HUES48 (cell line): ENCODE data around the gene SEC23B.
"Not testable (repeated sequence)": the region's sequence is repeated elsewhere in the genome, so short reads cannot be mapped to it uniquely, and the experiment has no call there.

Experiments
- H3K27ac ChIP-seq: one replicate; pipeline ENCODE4 v1.7.0; 2013; ENCODE audit warnings: low read depth, low read length, inconsistent platforms
- H3K27me3 ChIP-seq: 2 replicates; pipeline ENCODE4 v1.6.1; 2013; ENCODE audit warnings: mild to moderate bottlenecking, low read length; ENCODE audit not compliant: control insufficient read depth, insufficient read depth
- H3K36me3 ChIP-seq: 2 replicates; pipeline ENCODE4 v1.6.1; 2013; ENCODE audit warnings: low read length; ENCODE audit not compliant: control insufficient read depth, insufficient read depth
- H3K4me1 ChIP-seq: 2 replicates; pipeline ENCODE4 v1.6.1; 2013; ENCODE audit warnings: mild to moderate bottlenecking, low read length; ENCODE audit not compliant: control insufficient read depth, insufficient read depth
- H3K4me3 ChIP-seq: 2 replicates; pipeline ENCODE4 v1.5.1; 2013; ENCODE audit warnings: mild to moderate bottlenecking, low read depth, low read length
- H3K9ac ChIP-seq: 2 replicates; pipeline ENCODE4 v1.6.1; 2013; ENCODE audit warnings: mild to moderate bottlenecking, low read depth, low read length, moderate library complexity
- H3K9me3 ChIP-seq: 2 replicates; pipeline ENCODE4 v1.6.1; 2013; ENCODE audit warnings: low read length; ENCODE audit not compliant: control insufficient read depth, insufficient read depth

SEC23B gene

DNA sequence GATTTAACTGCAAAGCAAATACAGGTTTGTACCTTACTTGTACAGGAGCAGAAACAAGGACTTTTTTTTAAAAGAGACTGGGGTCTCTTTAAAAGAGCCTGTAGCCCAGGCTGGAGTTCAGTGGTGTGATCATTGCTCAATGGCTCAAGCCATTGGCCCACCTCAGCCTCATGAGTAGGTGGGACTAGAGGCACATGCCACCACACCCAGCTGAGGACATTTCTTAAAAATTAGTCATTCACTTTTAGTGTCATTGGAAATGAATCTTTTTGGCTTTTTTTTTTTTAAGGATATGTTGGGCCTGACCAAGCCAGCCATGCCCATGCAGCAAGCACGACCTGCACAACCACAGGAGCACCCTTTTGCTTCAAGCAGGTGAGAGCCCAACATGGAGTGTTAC is 16.9 kb downstream of the SEC23B start:
- Histone ChIP-seq H3K27me3 (no peaks in the 10 kb centered on the region), H3K9ac (no peak overlapping the region), H3K4me3 (no peak overlapping the region), H3K4me1 (no peaks in the 10 kb centered on the region), H3K27ac (no peak overlapping the region), H3K36me3 (peaks cover 61% of the 10 kb centered on the region), H3K9me3 (no peaks in the 10 kb centered on the region)

DNA sequence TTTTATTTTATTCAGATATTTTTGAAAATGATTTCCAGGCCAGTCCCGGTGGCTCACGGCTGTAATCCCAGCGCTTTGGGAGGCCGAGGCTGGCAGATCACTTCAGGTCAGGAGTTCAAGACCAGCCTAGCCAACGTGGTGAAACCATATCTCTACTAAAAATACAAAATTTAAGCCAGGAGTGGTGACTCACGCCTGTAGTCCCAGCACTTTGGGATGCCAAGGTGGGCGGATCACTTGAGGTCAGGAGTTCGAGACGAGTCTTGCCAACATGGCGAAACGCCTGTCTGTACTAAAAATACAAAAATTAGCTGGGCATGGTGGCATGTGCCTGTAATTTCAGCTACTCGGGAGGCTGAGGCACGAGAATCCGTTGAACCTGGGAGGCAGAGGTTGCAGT is 19.0 kb downstream of the SEC23B start:
- H3K9me3 ChIP-seq, H3K9ac ChIP-seq, H3K27ac ChIP-seq, H3K4me3 ChIP-seq, H3K27me3 ChIP-seq, H3K4me1 ChIP-seq: not testable (repeated sequence)
- H3K36me3 ChIP-seq = peaks cover 81% of the 10 kb centered on the region

DNA sequence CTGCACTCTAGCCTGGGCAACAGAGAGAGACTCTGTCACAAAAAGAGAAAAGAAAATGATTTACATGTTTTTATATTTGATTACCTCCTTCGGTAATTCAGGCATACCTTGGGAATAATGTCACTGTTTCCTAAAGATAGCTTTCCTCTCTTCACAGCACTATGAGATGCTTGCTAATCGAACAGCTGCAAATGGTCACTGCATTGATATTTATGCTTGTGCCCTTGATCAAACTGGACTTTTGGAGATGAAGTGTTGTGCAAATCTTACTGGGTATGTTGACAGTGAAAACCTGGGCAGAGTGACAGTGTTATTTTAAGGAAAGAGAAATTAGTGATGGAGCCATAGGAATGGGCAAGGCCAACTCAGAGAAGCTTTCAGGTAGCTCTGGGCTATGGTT is 19.6 kb downstream of the SEC23B start:
- Histone ChIP-seq H3K9me3 (no peaks in the 10 kb centered on the region), H3K4me3 (no peak overlapping the region), H3K4me1 (no peaks in the 10 kb centered on the region), H3K27ac (no peak overlapping the region), H3K36me3 (peaks cover 87% of the 10 kb centered on the region), H3K27me3 (no peaks in the 10 kb centered on the region), H3K9ac (no peak overlapping the region)

DNA sequence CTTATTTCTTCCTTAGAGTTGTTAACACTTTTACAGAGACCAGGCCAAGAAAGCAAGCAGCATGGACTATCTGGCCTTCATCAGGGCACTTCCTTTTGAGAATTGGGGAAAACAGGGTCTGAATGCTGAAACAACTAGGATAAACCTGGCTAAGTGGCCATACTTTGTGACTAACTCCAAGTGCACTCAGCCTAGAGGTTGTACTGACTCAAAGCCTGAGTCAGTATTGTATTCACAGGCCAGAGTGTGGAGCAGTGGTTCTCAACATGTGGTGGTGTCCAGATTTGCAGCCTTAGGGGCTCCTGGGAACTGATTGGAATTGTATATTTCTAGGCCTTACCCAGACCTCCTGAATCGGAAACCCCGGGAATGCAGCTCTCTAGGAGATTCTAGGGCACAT is 20.1 kb downstream of the SEC23B start:
- Histone ChIP-seq H3K36me3 (peaks cover 92% of the 10 kb centered on the region), H3K4me1 (no peaks in the 10 kb centered on the region), H3K9me3 (no peaks in the 10 kb centered on the region), H3K4me3 (no peak overlapping the region), H3K27ac (no peak overlapping the region), H3K27me3 (no peaks in the 10 kb centered on the region), H3K9ac (no peak overlapping the region)

DNA sequence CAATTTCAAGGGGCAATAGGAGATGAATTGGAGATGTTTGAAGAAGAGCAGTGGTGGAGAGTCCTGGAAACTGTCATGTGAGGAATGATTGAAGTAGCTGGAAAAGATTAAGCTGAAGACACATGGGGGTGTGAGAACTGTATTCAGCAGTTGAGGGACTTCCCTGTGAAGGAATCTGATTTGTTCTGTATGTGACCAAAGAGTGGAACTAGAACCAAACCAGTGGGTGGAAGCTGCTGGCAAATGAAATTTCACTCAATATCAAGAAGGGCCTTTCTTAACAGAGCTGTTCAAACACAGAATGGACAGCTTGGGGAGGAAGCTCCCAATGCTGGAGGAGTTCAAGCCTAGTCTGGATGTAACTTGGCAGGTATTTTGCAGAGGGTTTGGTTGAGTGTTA is 21.3 kb downstream of the SEC23B start:
- Histone ChIP-seq H3K36me3 (peaks cover 99% of the 10 kb centered on the region), H3K27me3 (no peaks in the 10 kb centered on the region), H3K4me3 (no peak overlapping the region), H3K4me1 (no peaks in the 10 kb centered on the region), H3K9me3 (no peaks in the 10 kb centered on the region), H3K9ac (no peak overlapping the region), H3K27ac (no peak overlapping the region)

DNA sequence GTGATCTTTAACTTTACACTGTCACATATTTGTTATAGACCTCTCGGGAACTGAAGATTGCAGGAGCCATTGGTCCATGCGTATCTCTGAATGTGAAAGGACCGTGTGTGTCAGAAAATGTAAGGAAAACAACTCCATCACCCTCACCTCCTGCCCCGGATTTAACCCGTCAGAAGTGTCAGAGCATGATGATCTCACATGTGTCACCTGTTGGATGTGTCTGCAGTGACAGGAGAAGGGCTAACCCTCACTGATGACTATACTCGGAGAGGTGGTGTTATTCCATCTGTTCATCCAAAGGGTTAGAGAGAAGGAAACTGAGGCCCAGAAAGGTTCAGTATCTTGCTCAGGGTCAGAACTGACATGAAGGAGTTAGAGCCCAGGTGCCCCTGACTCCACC is 24.9 kb downstream of the SEC23B start:
- H3K4me3 ChIP-seq = no peak overlapping the region
- H3K4me1 ChIP-seq = no peaks in the 10 kb centered on the region
- no peaks in the 10 kb centered on the region for H3K9me3 ChIP-seq
- no peak overlapping the region for H3K27ac ChIP-seq
- H3K27me3 ChIP-seq = no peaks in the 10 kb centered on the region
- peaks cover 88% of the 10 kb centered on the region for H3K36me3 ChIP-seq
- no peak overlapping the region for H3K9ac ChIP-seq

DNA sequence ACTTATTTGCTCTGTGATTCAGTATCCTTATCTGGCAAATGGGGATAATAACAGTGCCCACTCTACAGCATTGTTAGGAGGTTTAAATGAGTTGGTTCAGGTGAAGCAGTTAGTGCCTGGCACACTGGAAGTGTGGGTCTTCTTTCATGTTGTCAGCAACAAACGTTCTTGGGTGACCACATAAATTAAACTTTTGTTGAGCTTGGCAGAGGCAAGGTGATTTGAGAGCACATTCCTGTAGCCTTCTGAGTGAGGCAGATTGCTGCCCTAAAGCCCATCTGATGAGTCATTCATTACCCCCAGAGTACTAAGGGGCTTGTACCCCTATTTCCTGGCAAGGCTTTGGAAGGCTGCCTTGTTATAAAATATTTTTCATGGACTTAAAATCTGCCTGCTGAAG is 25.8 kb downstream of the SEC23B start:
- H3K9ac ChIP-seq = no peak overlapping the region
- no peaks in the 10 kb centered on the region for H3K27me3 ChIP-seq
- no peak overlapping the region for H3K27ac ChIP-seq
- peaks cover 84% of the 10 kb centered on the region for H3K36me3 ChIP-seq
- H3K9me3 ChIP-seq = no peaks in the 10 kb centered on the region
- no peaks in the 10 kb centered on the region for H3K4me1 ChIP-seq
- no peak overlapping the region for H3K4me3 ChIP-seq

DNA sequence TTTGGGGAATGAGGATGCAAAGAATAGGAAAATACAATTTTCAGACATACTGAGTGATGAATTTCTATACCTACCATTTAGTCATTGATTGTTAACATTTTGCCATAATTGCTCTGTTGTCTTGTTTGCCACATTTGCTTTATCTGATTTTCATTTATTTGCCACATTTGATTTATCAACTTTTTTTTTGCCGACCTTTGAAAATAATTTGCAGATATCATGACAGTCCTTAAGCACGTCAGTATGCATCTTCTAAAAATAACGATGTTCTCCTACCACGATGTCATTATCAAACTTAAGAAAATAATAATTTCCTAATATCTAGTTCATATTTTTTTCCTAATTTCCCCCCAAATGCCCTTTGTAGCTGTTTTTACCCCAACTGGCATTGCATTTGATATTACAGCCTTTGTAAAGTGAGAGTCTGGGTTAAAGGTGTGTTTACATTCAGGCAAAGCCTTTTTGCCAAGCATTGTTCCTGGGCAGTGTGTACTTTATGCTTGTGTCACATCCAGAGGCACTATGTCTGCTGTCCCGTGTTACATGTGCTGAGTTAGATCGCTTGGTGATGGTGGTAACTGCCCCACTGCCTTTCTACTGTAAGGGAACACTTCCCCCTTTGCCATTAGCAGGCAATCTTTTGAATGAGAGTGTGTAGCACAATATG is 26.4 kb downstream of the SEC23B start:
- no peak overlapping the region for H3K27ac ChIP-seq
- no peak overlapping the region for H3K4me3 ChIP-seq
- no peaks in the 10 kb centered on the region for H3K9me3 ChIP-seq
- H3K4me1 ChIP-seq = no peaks in the 10 kb centered on the region
- H3K36me3 ChIP-seq = peaks cover 81% of the 10 kb centered on the region
- H3K9ac ChIP-seq = no peak overlapping the region
- no peaks in the 10 kb centered on the region for H3K27me3 ChIP-seq

DNA sequence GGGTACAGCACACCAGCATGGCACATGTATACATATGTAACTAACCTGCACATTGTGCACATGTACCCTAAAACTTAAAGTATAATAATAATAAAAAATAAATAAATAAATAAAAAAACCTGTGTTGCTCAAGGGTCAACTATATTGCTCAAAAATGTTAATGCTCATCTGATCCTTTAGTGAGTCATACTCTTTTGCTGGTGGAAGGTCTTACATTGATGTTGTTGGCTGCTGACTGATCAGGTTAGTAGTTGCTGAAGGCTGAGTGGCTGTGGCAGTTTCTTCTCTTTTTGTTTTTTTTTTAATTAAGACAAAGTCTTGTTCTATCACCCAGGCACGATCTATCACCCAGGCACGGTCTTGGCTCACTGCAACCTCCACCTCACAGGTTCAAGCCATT is 29.9 kb downstream of the SEC23B start:
- H3K27me3 ChIP-seq = no peaks in the 10 kb centered on the region
- H3K9me3 ChIP-seq = no peaks in the 10 kb centered on the region
- no peak overlapping the region for H3K9ac ChIP-seq
- H3K4me3 ChIP-seq = no peak overlapping the region
- H3K27ac ChIP-seq = no peak overlapping the region
- no peaks in the 10 kb centered on the region for H3K4me1 ChIP-seq
- peaks cover 69% of the 10 kb centered on the region for H3K36me3 ChIP-seq

DNA sequence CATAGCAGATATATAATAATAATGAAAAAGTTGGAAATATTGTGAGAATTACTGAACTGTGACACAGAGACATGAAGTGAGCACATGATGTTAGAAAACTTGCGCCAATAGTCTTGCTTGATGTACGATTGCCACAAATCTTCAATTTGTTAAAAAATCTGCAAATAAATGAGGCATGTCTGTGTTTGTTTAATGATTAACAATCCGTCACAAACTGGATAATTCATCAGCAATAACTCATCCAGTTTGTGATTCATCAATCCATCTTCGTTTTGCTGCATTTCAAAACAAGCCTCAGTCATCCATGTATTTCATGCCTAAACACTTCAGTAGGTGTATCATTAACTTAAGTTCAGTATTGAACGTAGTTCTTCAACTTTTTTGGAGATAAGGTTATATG is 34.0 kb downstream of the SEC23B start:
- Histone ChIP-seq H3K27ac (no peak overlapping the region), H3K9me3 (no peaks in the 10 kb centered on the region), H3K9ac (no peak overlapping the region), H3K4me1 (no peaks in the 10 kb centered on the region), H3K27me3 (no peaks in the 10 kb centered on the region), H3K4me3 (no peak overlapping the region), H3K36me3 (peaks cover 72% of the 10 kb centered on the region)

DNA sequence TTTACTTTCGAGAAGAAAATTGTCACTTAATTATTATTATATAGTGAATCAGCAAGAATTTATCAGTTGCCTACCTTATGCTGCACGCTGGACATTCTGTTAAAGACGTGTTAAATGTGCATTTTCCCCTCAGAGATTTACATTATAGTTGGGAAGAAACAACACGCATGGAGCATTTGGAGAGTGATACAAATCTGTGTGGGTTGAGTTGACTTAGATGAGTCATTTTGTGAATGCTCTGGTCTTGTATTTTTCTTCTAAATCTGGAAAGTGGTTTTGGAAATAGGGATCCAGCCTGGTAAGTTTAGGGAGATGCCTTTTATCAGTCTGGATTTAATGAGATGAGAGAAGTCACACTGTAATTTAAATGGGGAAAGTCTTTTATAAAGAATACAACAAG is 35.5 kb downstream of the SEC23B start:
- Histone ChIP-seq H3K27me3 (no peaks in the 10 kb centered on the region), H3K4me3 (no peak overlapping the region), H3K9ac (no peak overlapping the region), H3K27ac (no peak overlapping the region), H3K9me3 (no peaks in the 10 kb centered on the region), H3K36me3 (peaks cover 78% of the 10 kb centered on the region), H3K4me1 (no peaks in the 10 kb centered on the region)

DNA sequence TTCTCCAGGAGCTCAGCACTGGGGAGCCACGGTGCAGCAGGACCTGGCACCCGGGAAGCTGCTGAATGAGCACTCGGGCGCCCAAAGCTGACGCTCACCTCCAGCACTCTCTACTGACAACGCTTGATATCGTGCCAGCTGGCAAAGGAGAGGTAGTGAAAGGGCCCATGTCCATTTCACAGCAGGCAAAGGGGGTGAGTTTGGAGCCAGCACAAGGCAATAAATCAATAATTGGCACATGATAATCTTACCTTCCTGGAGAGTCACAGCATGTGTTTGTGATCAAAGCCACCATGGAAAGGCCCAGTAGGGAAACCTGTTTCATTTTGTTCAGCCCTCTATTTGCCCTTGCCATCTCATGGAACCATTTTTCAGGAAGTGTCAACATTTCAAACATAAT is 36.2 kb downstream of the SEC23B start:
- Histone ChIP-seq H3K9me3 (no peaks in the 10 kb centered on the region), H3K9ac (no peak overlapping the region), H3K4me3 (no peak overlapping the region), H3K36me3 (peaks cover 81% of the 10 kb centered on the region), H3K4me1 (no peaks in the 10 kb centered on the region), H3K27me3 (no peaks in the 10 kb centered on the region), H3K27ac (no peak overlapping the region)
